H9 (cell line): ENCODE results near the gene KIRREL3. TPM values are rescaled to one million over a fixed set of nuclear protein-coding genes. Genes with fewer than 3 reads are reported as not detected.

Source experiments
- DNase-seq: peaks from one replicate; pipeline ENCODE4 v3.0.0-alpha.2; 2017
- H2AFZ ChIP-seq: one replicate; pipeline ENCODE4 v1.6.1; 2013; ENCODE audit warnings: mild to moderate bottlenecking, low read length, control low read depth, moderate library complexity
- H2AK5ac ChIP-seq: 2 replicates; pipeline ENCODE4 v1.6.1; 2013; ENCODE audit warnings: low read length, control low read depth, mixed read lengths; ENCODE audit not compliant: insufficient read length
- H2BK120ac ChIP-seq: one replicate; pipeline ENCODE4 v1.6.1; 2013; ENCODE audit warnings: low read depth, mild to moderate bottlenecking, low read length, control low read depth, inconsistent platforms; ENCODE audit not compliant: poor library complexity, severe bottlenecking
- H2BK12ac ChIP-seq: 2 replicates; pipeline ENCODE4 v1.6.1; 2013; ENCODE audit warnings: low read length, control low read depth, mixed read lengths, low read depth; ENCODE audit not compliant: insufficient read length
- H2BK15ac ChIP-seq: 2 replicates; pipeline ENCODE4 v1.6.1; 2013; ENCODE audit warnings: low read depth, low read length, control low read depth
- H2BK20ac ChIP-seq: one replicate; pipeline ENCODE4 v1.6.1; 2013; ENCODE audit warnings: low read depth, mild to moderate bottlenecking, low read length, control low read depth, inconsistent platforms; ENCODE audit not compliant: poor library complexity, severe bottlenecking
- H2BK5ac ChIP-seq: 2 replicates; pipeline ENCODE4 v1.6.1; 2013; ENCODE audit warnings: low read length, control low read depth, mixed read lengths; ENCODE audit not compliant: insufficient read length
- H3K14ac ChIP-seq: 2 replicates; pipeline ENCODE4 v1.6.1; 2013; ENCODE audit warnings: low read length, control low read depth; ENCODE audit not compliant: insufficient read depth
- H3K18ac ChIP-seq: 2 replicates; pipeline ENCODE4 v1.6.1; 2013; ENCODE audit warnings: low read depth, mild to moderate bottlenecking, mixed read lengths, low read length, control low read depth; ENCODE audit not compliant: insufficient read length
- H3K23ac ChIP-seq: 2 replicates; pipeline ENCODE4 v1.6.1; 2013; ENCODE audit warnings: low read length, control low read depth, mixed read lengths, low read depth; ENCODE audit not compliant: insufficient read length
- H3K23me2 ChIP-seq: 2 replicates; pipeline ENCODE4 v1.6.1; 2013; ENCODE audit warnings: low read depth, mild to moderate bottlenecking, mixed read lengths, low read length, control low read depth; ENCODE audit not compliant: insufficient read length, poor library complexity, severe bottlenecking
- H3K27ac ChIP-seq: 2 replicates; pipeline ENCODE4 v1.5.1; 2013; ENCODE audit warnings: low read length, control low read depth, mixed read lengths, low read depth; ENCODE audit not compliant: insufficient read length
- H3K27me3 ChIP-seq: 2 replicates; pipeline ENCODE4 v1.6.1; 2013; ENCODE audit warnings: low read length, control low read depth, inconsistent platforms; ENCODE audit not compliant: insufficient read depth
- H3K4ac ChIP-seq: 2 replicates; pipeline ENCODE4 v1.6.1; 2013; ENCODE audit warnings: low read depth, mild to moderate bottlenecking, control low read depth, inconsistent platforms, low read length, moderate library complexity
- H3K4me1 ChIP-seq: 2 replicates; pipeline ENCODE4 v1.6.1; 2013; ENCODE audit warnings: low read length, control low read depth, inconsistent platforms; ENCODE audit not compliant: insufficient read depth
- H3K4me2 ChIP-seq: 2 replicates; pipeline ENCODE4 v1.6.1; 2013; ENCODE audit warnings: low read length, control low read depth, mixed read lengths; ENCODE audit not compliant: insufficient read length, insufficient read depth
- H3K56ac ChIP-seq: 2 replicates; pipeline ENCODE4 v1.6.1; 2013; ENCODE audit warnings: low read depth, mild to moderate bottlenecking, mixed read lengths, low read length, control low read depth; ENCODE audit not compliant: insufficient read length
- H3K79me1 ChIP-seq: 2 replicates; pipeline ENCODE4 v1.6.1; 2013; ENCODE audit warnings: low read depth, mild to moderate bottlenecking, moderate library complexity, low read length, control low read depth, inconsistent platforms; ENCODE audit not compliant: insufficient read depth, poor library complexity, severe bottlenecking
- H3K79me2 ChIP-seq: 2 replicates; pipeline ENCODE4 v1.6.1; 2013; ENCODE audit warnings: low read length, control low read depth, inconsistent platforms; ENCODE audit not compliant: insufficient read depth
- H3K9ac ChIP-seq: 2 replicates; pipeline ENCODE4 v1.6.1; 2013; ENCODE audit warnings: low read length, control low read depth, mixed read lengths; ENCODE audit not compliant: insufficient read length; ENCODE audit errors: extremely low read depth
- H3K9me3 ChIP-seq: one replicate; pipeline ENCODE4 v1.6.1; 2013; ENCODE audit warnings: low read depth, low read length, inconsistent platforms; ENCODE audit not compliant: control insufficient read depth
- H3T11ph ChIP-seq: one replicate; pipeline ENCODE4 v1.6.1; 2013; ENCODE audit warnings: mild to moderate bottlenecking, low read length, control low read depth, inconsistent platforms
- H4K20me1 ChIP-seq: one replicate; pipeline ENCODE4 v1.6.1; 2013; ENCODE audit not compliant: control insufficient read depth, insufficient read length, insufficient read depth
- H4K5ac ChIP-seq: 2 replicates; pipeline ENCODE4 v1.6.1; 2013; ENCODE audit warnings: low read depth, mild to moderate bottlenecking, mixed read lengths, low read length, control low read depth; ENCODE audit not compliant: insufficient read length
- H4K8ac ChIP-seq: replicated peaks from 2 replicates; pipeline ENCODE4 v1.6.1; 2013; ENCODE audit warnings: low read length, control low read depth, mixed read lengths, low read depth; ENCODE audit not compliant: insufficient read length
- H4K91ac ChIP-seq: 2 replicates; pipeline ENCODE4 v1.6.1; 2013; ENCODE audit warnings: low read depth, mild to moderate bottlenecking, moderate library complexity, mixed read lengths, low read length, control low read depth; ENCODE audit not compliant: insufficient read length
- H3K27ac Mint-ChIP-seq, 3 experiments: 2 replicates in 2 of 3; 3 replicates in 1 of 3; pipeline ENCODE4 v1.8.0; 2020 to 2021; ENCODE audit warnings: mixed read lengths in 3 of 3, mild to moderate bottlenecking in 1 of 3, moderate library complexity in 1 of 3
- H3K27me3 Mint-ChIP-seq: 2 replicates; pipeline ENCODE4 v1.8.0; 2021; ENCODE audit warnings: low read depth, mild to moderate bottlenecking, moderate library complexity, mixed read lengths
- H3K36me3 Mint-ChIP-seq, 3 experiments: 2 replicates in 2 of 3; 3 replicates in 1 of 3; pipeline ENCODE4 v1.8.0; 2020 to 2021; ENCODE audit warnings: low read depth in 3 of 3, mixed read lengths in 3 of 3; ENCODE audit not compliant: insufficient read depth in 1 of 3
- H3K4me1 Mint-ChIP-seq, 2 experiments: 2 replicates each; pipeline ENCODE4 v1.8.0; 2020; ENCODE audit warnings: mixed read lengths in 2 of 2
- H3K4me3 Mint-ChIP-seq, 2 experiments: 2 replicates in 1 of 2; 3 replicates in 1 of 2; pipeline ENCODE4 v1.8.0; 2020 to 2021; ENCODE audit warnings: mild to moderate bottlenecking in 2 of 2, mixed read lengths in 2 of 2, moderate library complexity in 1 of 2
- H3K9me3 Mint-ChIP-seq, 2 experiments: 2 replicates in 1 of 2; 3 replicates in 1 of 2; pipeline ENCODE4 v1.8.0; 2020; ENCODE audit warnings: mild to moderate bottlenecking in 2 of 2, mixed read lengths in 2 of 2, moderate library complexity in 1 of 2
- CTCF ChIP-seq: fragments of 200-600 bp; sonication (generic); conservative IDR thresholded peaks from 3 replicates; pipeline ENCODE4 v1.8.0; 2021; ENCODE audit warnings: antibody characterized with exemption, mild to moderate bottlenecking
- WGBS: extraction: QIAGEN DNeasy Blood & Tissue Kit; methylation state at CpG from one replicate; pipeline ENCODE4 v1.1.7; 2013; ENCODE audit warnings: missing lambda C conversion rate, low lambda C conversion rate, mixed read lengths; ENCODE audit not compliant: insufficient read length; ENCODE audit errors: extremely low coverage; 5-methylcytosine and 5-hydroxymethylcytosine counted together
- total RNA-seq: library from RNA; stranded (reverse); gene quantifications from 2 replicates; pipeline ENCODE4 v1.2.1, GENCODE V29; 2021

Gene KIRREL3
- total RNA-seq, 1 experiment from 2014 or later, result 0.17 TPM

- no peak for DNase-seq
- WGBS, result no CpG with 5 or more reads among the region's 14 CpGs
- TF ChIP-seq CTCF, result no peak
- Histone ChIP-seq H3K79me2 (no peaks in the 10 kb centered on the region), H2AFZ (no peak overlapping the region), H3K79me1 (no peaks in the 10 kb centered on the region), H3K27ac (no peak overlapping the region), H3K9ac (no peak overlapping the region), H4K91ac (no peak overlapping the region), H3K56ac (no peak overlapping the region), H3K27me3 (no peaks in the 10 kb centered on the region), H4K5ac (no peak overlapping the region), H2BK5ac (no peak overlapping the region), H3K23ac (no peak overlapping the region), H3K14ac (no peak overlapping the region), H2AK5ac (no peak overlapping the region), H4K8ac (no peak overlapping the region), H2BK120ac (no peak overlapping the region), H2BK12ac (no peak overlapping the region), H2BK20ac (no peak overlapping the region), H2BK15ac (no peak overlapping the region), H4K20me1 (no peaks in the 10 kb centered on the region), H3K9me3 (no peaks in the 10 kb centered on the region), H3K4me2 (no peak overlapping the region), H3K4me1 (no peaks in the 10 kb centered on the region), H3K4ac (no peak overlapping the region), H3K23me2 (no peaks in the 10 kb centered on the region), H3K18ac (no peak overlapping the region), H3T11ph (no peak overlapping the region)
- Mint-ChIP-seq H3K27ac (peak overlapping the region in 1 of 3 experiments; percentile 25; a peak in 1 of 7 replicates), H3K9me3 (peaks cover 5 to 6% of the 10 kb centered on the region in 2 experiments; a peak in 4 of 5 replicates), H3K36me3 (0 out of 7 replicates have a peak, but pooled peaks cover 0 to 4% (median 0%) of the 10 kb centered on the region in 3 experiments), H3K27me3 (peaks cover 25% of the 10 kb centered on the region), H3K4me3 (no peak overlapping the region), H3K4me1 (peaks cover 0 to 7% of the 10 kb centered on the region in 2 experiments; a peak in 2 of 4 replicates)
Observed at GRCh38 chr11:126511475-126512115, 489.0 kb downstream of the KIRREL3 start.
